Ecto neural progenitor cell (in vitro differentiated cells): ENCODE data around the gene GRK5.

ENCODE experiments used
- DNase-seq: peaks from one replicate; pipeline ENCODE4 v3.0.0-alpha.2; 2018; ENCODE audit warnings: low spot score

The GRK5 gene

GRCh38 chr10:119444866-119445265 lies 237.5 kb downstream of the GRK5 start:
- no peak for DNase-seq

- peak; percentile 91 for DNase-seq
These were observed 238.1 kb downstream of the GRK5 start for GRCh38 chr10:119445311-119445934.

- no peak for DNase-seq
These were observed 238.6 kb downstream of the GRK5 start for GRCh38 chr10:119445935-119446317.

GRCh38 chr10:119446441-119447277 lies 239.3 kb downstream of the GRK5 start:
- no peak for DNase-seq

GRCh38 chr10:119447421-119447820 lies 240.1 kb downstream of the GRK5 start:
- no peak for DNase-seq

GRCh38 chr10:119447823-119448546 lies 240.6 kb downstream of the GRK5 start:
- DNase-seq = no peak

- no peak for DNase-seq
These were observed 241.5 kb downstream of the GRK5 start for GRCh38 chr10:119448628-119449584.

GRCh38 chr10:119449760-119450461 lies 242.5 kb downstream of the GRK5 start:
- no peak for DNase-seq

- no peak for DNase-seq
These were observed 243.4 kb downstream of the GRK5 start for GRCh38 chr10:119450606-119451299.

GRCh38 chr10:119451300-119451896 lies 244.0 kb downstream of the GRK5 start:
- no peak for DNase-seq

GRCh38 chr10:119452396-119452795 lies 245.0 kb downstream of the GRK5 start:
- no peak for DNase-seq

GRCh38 chr10:119453313-119453712 lies 245.9 kb downstream of the GRK5 start:
- DNase-seq = no peak

- DNase-seq = no peak
These were observed 246.9 kb downstream of the GRK5 start for GRCh38 chr10:119454316-119454715.

- DNase-seq = no peak
These were observed 247.6 kb downstream of the GRK5 start for GRCh38 chr10:119454990-119455389.

- no peak for DNase-seq
These were observed 248.5 kb downstream of the GRK5 start for GRCh38 chr10:119455609-119456434.

- no peak for DNase-seq
These were observed 249.1 kb downstream of the GRK5 start for GRCh38 chr10:119456435-119456810.

GRCh38 chr10:119457966-119458766 lies 250.8 kb downstream of the GRK5 start:
- DNase-seq = no peak

- DNase-seq = no peak
These were observed 252.4 kb downstream of the GRK5 start for GRCh38 chr10:119459681-119460340.
